OCI-LY1 (cell line): ENCODE measurements around the gene TDRD10.
A peak's percentile ranks its signal among the peaks of the same experiment; 100 is the strongest.

Experiments
- H2AFZ ChIP-seq: fragments of 200-600 bp; sonication (generic), shearing (Covaris generic); 2 replicates; pipeline ENCODE4 v1.6.0; 2014; ENCODE audit warnings: antibody characterized with exemption, mild to moderate bottlenecking, low read length
- H3F3A ChIP-seq: fragments of 200-600 bp; sonication (generic), shearing (Covaris generic); 2 replicates; pipeline ENCODE4 v1.6.0; 2014; ENCODE audit warnings: mild to moderate bottlenecking, antibody characterized with exemption, low read length, moderate library complexity; ENCODE audit not compliant: insufficient read depth
- H3K27ac ChIP-seq: fragments of 200-600 bp; sonication (generic); 2 replicates; pipeline ENCODE4 v1.5.1; 2014; ENCODE audit warnings: low read length, mixed run types, mild to moderate bottlenecking, low read depth; ENCODE audit not compliant: poor library complexity, severe bottlenecking
- H3K27me3 ChIP-seq: fragments of 200-600 bp; sonication (generic); 2 replicates; pipeline ENCODE4 v1.6.0; 2014; ENCODE audit warnings: antibody characterized with exemption, mild to moderate bottlenecking, low read length, moderate library complexity; ENCODE audit not compliant: insufficient read depth
- H3K36me3 ChIP-seq: fragments of 200-600 bp; sonication (generic); 2 replicates; pipeline ENCODE4 v1.6.1; 2014; ENCODE audit warnings: mild to moderate bottlenecking, antibody characterized with exemption, low read length, moderate library complexity, mixed read lengths; ENCODE audit not compliant: insufficient read depth
- H3K4me1 ChIP-seq: fragments of 200-600 bp; sonication (generic); 2 replicates; pipeline ENCODE4 v1.5.1; 2014; ENCODE audit warnings: mild to moderate bottlenecking, low read length, moderate library complexity; ENCODE audit not compliant: insufficient read depth, severe bottlenecking
- H3K4me2 ChIP-seq: fragments of 200-600 bp; sonication (generic), shearing (Covaris generic); 2 replicates; pipeline ENCODE4 v1.6.1; 2014; ENCODE audit warnings: low read length
- H3K4me3 ChIP-seq: fragments of 200-600 bp; sonication (generic); 2 replicates; pipeline ENCODE4 v1.5.1; 2014; ENCODE audit warnings: low read length, low read depth, mild to moderate bottlenecking, mixed read lengths; ENCODE audit not compliant: poor library complexity, severe bottlenecking
- H3K79me2 ChIP-seq: fragments of 200-600 bp; shearing (Covaris generic); 2 replicates; pipeline ENCODE4 v1.6.1; 2016; ENCODE audit warnings: mixed run types, low read length, mixed read lengths; ENCODE audit not compliant: insufficient read depth
- H3K9ac ChIP-seq: fragments of 200-600 bp; sonication (generic), shearing (Covaris generic); 2 replicates; pipeline ENCODE4 v1.6.1; 2014; ENCODE audit warnings: mild to moderate bottlenecking, low read length, mixed read lengths
- H3K9me2 ChIP-seq: fragments of 200-600 bp; sonication (generic), shearing (Covaris generic); 2 replicates; pipeline ENCODE4 v1.6.1; 2014; ENCODE audit warnings: low read depth, mild to moderate bottlenecking, low read length, mixed read lengths
- H3K9me3 ChIP-seq: fragments of 200-600 bp; shearing (Covaris generic); 2 replicates; pipeline ENCODE4 v1.6.1; 2014; ENCODE audit warnings: low read length, mixed read lengths
- H4K20me1 ChIP-seq: fragments of 200-600 bp; sonication (generic), shearing (Covaris generic); 2 replicates; pipeline ENCODE4 v1.6.0; 2016; ENCODE audit warnings: mild to moderate bottlenecking, low read length; ENCODE audit not compliant: insufficient read depth
- CTCF ChIP-seq: fragments of 200-600 bp; sonication (generic), shearing (Covaris generic); IDR thresholded peaks from 2 replicates; pipeline ENCODE4 v1.5.1; 2017; ENCODE audit warnings: mild to moderate bottlenecking, antibody characterized with exemption, low read length, moderate library complexity, mixed read lengths
- EZH2 ChIP-seq: fragments of 200-600 bp; sonication (generic), shearing (Covaris generic); IDR thresholded peaks from 2 replicates; pipeline ENCODE4 v1.8.0; 2017; ENCODE audit warnings: borderline replicate concordance, mixed run types, mild to moderate bottlenecking, antibody characterized with exemption, low read length, moderate library complexity, mixed read lengths

TDRD10 gene

GRCh38 chr1:154541231-154541630 lies 39.2 kb downstream of the TDRD10 start:
- TF ChIP-seq EZH2 = no peak
- no peak for TF ChIP-seq CTCF
- Histone ChIP-seq H4K20me1 (no peaks in the 10 kb centered on the region), H3K4me1 (no peaks in the 10 kb centered on the region), H3K9me2 (no peaks in the 10 kb centered on the region), H3F3A (no peaks in the 10 kb centered on the region), H3K36me3 (no peaks in the 10 kb centered on the region), H2AFZ (no peak overlapping the region), H3K27me3 (no peaks in the 10 kb centered on the region), H3K4me3 (no peak overlapping the region), H3K9me3 (no peaks in the 10 kb centered on the region), H3K27ac (no peak overlapping the region), H3K9ac (no peak overlapping the region), H3K79me2 (no peaks in the 10 kb centered on the region), H3K4me2 (no peak overlapping the region)

- TF ChIP-seq EZH2 = no peak
- peak; percentile 65 for TF ChIP-seq CTCF
- H3K9me3 ChIP-seq = no peaks in the 10 kb centered on the region
- H2AFZ ChIP-seq = no peak overlapping the region
- no peak overlapping the region for H3K4me2 ChIP-seq
- H3K27ac ChIP-seq = no peak overlapping the region
- no peaks in the 10 kb centered on the region for H3K79me2 ChIP-seq
- H3K36me3 ChIP-seq = peaks cover 31% of the 10 kb centered on the region
- no peaks in the 10 kb centered on the region for H3K27me3 ChIP-seq
- no peaks in the 10 kb centered on the region for H3K4me1 ChIP-seq
- H3F3A ChIP-seq = no peaks in the 10 kb centered on the region
- no peaks in the 10 kb centered on the region for H3K9me2 ChIP-seq
- H4K20me1 ChIP-seq = no peaks in the 10 kb centered on the region
- H3K9ac ChIP-seq = no peak overlapping the region
- no peak overlapping the region for H3K4me3 ChIP-seq
Observed at GRCh38 chr1:154546264-154547063, 44.4 kb downstream of the TDRD10 start.

GRCh38 chr1:154547105-154547732 lies 45.2 kb downstream of the TDRD10 start:
- Histone ChIP-seq H3K9me3 (no peaks in the 10 kb centered on the region), H3K36me3 (peaks cover 38% of the 10 kb centered on the region), H3K9me2 (no peaks in the 10 kb centered on the region), H3K4me3 (no peak overlapping the region), H3K27me3 (no peaks in the 10 kb centered on the region), H3K79me2 (no peaks in the 10 kb centered on the region), H3K4me1 (no peaks in the 10 kb centered on the region), H3K27ac (no peak overlapping the region), H3F3A (no peaks in the 10 kb centered on the region), H3K9ac (no peak overlapping the region), H4K20me1 (no peaks in the 10 kb centered on the region), H2AFZ (no peak overlapping the region), H3K4me2 (no peak overlapping the region)
- TF ChIP-seq EZH2 = no peak
- TF ChIP-seq CTCF = no peak
